IMR-90 (cell line): ENCODE results near the gene STON2. TPM values are rescaled to one million over a fixed set of nuclear protein-coding genes. Genes with fewer than 3 reads are reported as not detected.

Experiments
- ATAC-seq: fragments of 200-7000 bp; cut with Tn5 transposase; 2 replicates; pipeline ENCODE4 v1.9.1; 2020; ENCODE audit warnings: low read depth, mild to moderate bottlenecking, moderate library complexity
- BruUV-seq: library from RNA; stranded (reverse); fragments of 400-500 nt; replicated peaks from 2 replicates; lab custom pipeline; 2021; lab: Mats Ljungman, UMichigan
- CTCF ChIA-PET: fragments of 300-600 bp; formaldehyde crosslinking; extraction: SDS; loops from one replicate; lab custom pipeline; 2021; ENCODE audit warnings: antibody characterized with exemption; lab: Yijun Ruan, JAX
- POLR2A ChIA-PET: fragments of 300-600 bp; sonication (Branson Sonifier 250); formaldehyde crosslinking; loops from one replicate; lab custom pipeline; 2022; ENCODE audit warnings: antibody characterized with exemption; ENCODE audit not compliant: unreplicated experiment; lab: Charles Lee
- DNase-seq: peaks from one replicate; pipeline ENCODE4 v3.0.0; 2013
- H2AFZ ChIP-seq: replicated peaks from 2 replicates; pipeline ENCODE3; 2013; ENCODE audit warnings: low read length, mild to moderate bottlenecking; ENCODE audit not compliant: poor library complexity
- H2AK5ac ChIP-seq: 2 replicates; pipeline ENCODE4 v1.6.1; 2013; ENCODE audit warnings: low read depth, low read length, inconsistent platforms
- H2AK9ac ChIP-seq: replicated peaks from 2 replicates; pipeline ENCODE3; 2013; ENCODE audit warnings: mild to moderate bottlenecking, low read depth, low read length, moderate library complexity; ENCODE audit not compliant: poor library complexity
- H2BK120ac ChIP-seq: 2 replicates; pipeline ENCODE4 v1.6.1; 2013; ENCODE audit warnings: low read depth, low read length, inconsistent platforms
- H2BK15ac ChIP-seq: 3 replicates; pipeline ENCODE4 v1.6.1; 2013; ENCODE audit warnings: low read depth, low read length, inconsistent platforms
- H2BK20ac ChIP-seq: 2 replicates; pipeline ENCODE4 v1.6.1; 2013; ENCODE audit warnings: low read depth, mild to moderate bottlenecking, inconsistent platforms, low read length, moderate library complexity
- H2BK5ac ChIP-seq: 2 replicates; pipeline ENCODE4 v1.6.1; 2013; ENCODE audit warnings: mild to moderate bottlenecking, low read depth, low read length, inconsistent platforms; ENCODE audit not compliant: poor library complexity, severe bottlenecking
- H3K14ac ChIP-seq: replicated peaks from 2 replicates; pipeline ENCODE4 v1.6.1; 2013; ENCODE audit warnings: low read depth, low read length, inconsistent platforms
- H3K18ac ChIP-seq: 2 replicates; pipeline ENCODE4 v1.6.1; 2013; ENCODE audit warnings: low read depth, low read length, control low read depth
- H3K23ac ChIP-seq: 2 replicates; pipeline ENCODE4 v1.6.1; 2013; ENCODE audit warnings: low read depth, low read length, inconsistent platforms
- H3K27ac ChIP-seq: 2 replicates; pipeline ENCODE4 v1.5.1; 2013; ENCODE audit warnings: mild to moderate bottlenecking, control low read depth, low read length; ENCODE audit not compliant: insufficient read depth
- H3K27me3 ChIP-seq: 2 replicates; pipeline ENCODE4 v1.6.1; 2013; ENCODE audit warnings: low read length; ENCODE audit not compliant: control insufficient read depth, insufficient read depth
- H3K36me3 ChIP-seq: 2 replicates; pipeline ENCODE4 v1.6.1; 2013; ENCODE audit warnings: low read length, mixed read lengths; ENCODE audit not compliant: control insufficient read depth, insufficient read depth
- H3K4ac ChIP-seq: 2 replicates; pipeline ENCODE4 v1.6.1; 2013; ENCODE audit warnings: low read depth, low read length, inconsistent platforms
- H3K4me1 ChIP-seq: 2 replicates; pipeline ENCODE4 v1.6.1; 2013; ENCODE audit warnings: low read length, mixed read lengths; ENCODE audit not compliant: control insufficient read depth, insufficient read depth
- H3K4me2 ChIP-seq: 2 replicates; pipeline ENCODE4 v1.6.1; 2013; ENCODE audit warnings: low read depth, mild to moderate bottlenecking, control low read depth, low read length, moderate library complexity
- H3K4me3 ChIP-seq: 2 replicates; pipeline ENCODE4 v1.5.1; 2013; ENCODE audit warnings: low read depth, mild to moderate bottlenecking, control low read depth, low read length, moderate library complexity; ENCODE audit not compliant: insufficient read depth
- H3K56ac ChIP-seq: 2 replicates; pipeline ENCODE4 v1.6.1; 2013; ENCODE audit warnings: low read length, inconsistent platforms; ENCODE audit not compliant: insufficient read depth; ENCODE audit errors: extremely low read depth
- H3K79me1 ChIP-seq, 2 experiments: 2 replicates each; pipeline ENCODE4 v1.6.1; 2013; ENCODE audit warnings: low read length in 2 of 2, inconsistent platforms in 1 of 2, low read depth in 1 of 2
- H3K9ac ChIP-seq: 2 replicates; pipeline ENCODE4 v1.6.1; 2013; ENCODE audit warnings: low read depth, low read length, control low read depth
- H3K9me1 ChIP-seq: 2 replicates; pipeline ENCODE4 v1.6.1; 2013; ENCODE audit warnings: low read length, inconsistent platforms; ENCODE audit not compliant: insufficient read depth
- H3K9me3 ChIP-seq: 2 replicates; pipeline ENCODE4 v1.6.1; 2013; ENCODE audit warnings: low read length; ENCODE audit not compliant: control insufficient read depth, insufficient read depth
- H4K20me1 ChIP-seq: 2 replicates; pipeline ENCODE4 v1.6.1; 2013; ENCODE audit warnings: low read length, inconsistent platforms; ENCODE audit not compliant: insufficient read depth
- H4K5ac ChIP-seq: 2 replicates; pipeline ENCODE4 v1.6.1; 2013; ENCODE audit warnings: mild to moderate bottlenecking, low read depth, low read length, control low read depth
- H4K8ac ChIP-seq, 2 experiments: 2 replicates each; pipeline ENCODE4 v1.6.1; 2013; ENCODE audit warnings: low read depth in 2 of 2, low read length in 2 of 2, control low read depth in 1 of 2, inconsistent platforms in 1 of 2
- H4K91ac ChIP-seq: 2 replicates; pipeline ENCODE4 v1.6.1; 2013; ENCODE audit warnings: low read depth, low read length, inconsistent platforms; ENCODE audit not compliant: insufficient read depth
- BHLHE40 ChIP-seq: fragments of 150-350 bp; IDR thresholded peaks from 2 replicates; pipeline ENCODE4 v1.6.1; 2016; ENCODE audit warnings: mild to moderate bottlenecking, low read depth, low read length
- CEBPB ChIP-seq: IDR thresholded peaks from 2 replicates; pipeline ENCODE4 v1.6.1; 2012; ENCODE audit warnings: low read depth, low read length, improper control_type of control experiment
- CHD1 ChIP-seq: IDR thresholded peaks from 2 replicates; pipeline ENCODE4 v1.6.1; 2012; ENCODE audit warnings: low read depth, low read length, improper control_type of control experiment
- FOS ChIP-seq: fragments of 150-350 bp; IDR thresholded peaks from 2 replicates; pipeline ENCODE4 v1.6.1; 2016; ENCODE audit warnings: low read depth, low read length
- MAFK ChIP-seq: IDR thresholded peaks from 2 replicates; pipeline ENCODE4 v1.6.1; 2012; ENCODE audit warnings: low read depth, low read length, improper control_type of control experiment
- MAZ ChIP-seq: IDR thresholded peaks from 2 replicates; pipeline ENCODE4 v1.6.1; 2012; ENCODE audit warnings: low read depth, mild to moderate bottlenecking, low read length, improper control_type of control experiment, moderate library complexity, borderline replicate concordance
- MXI1 ChIP-seq: IDR thresholded peaks from 2 replicates; pipeline ENCODE4 v1.6.1; 2012; ENCODE audit warnings: low read depth, mild to moderate bottlenecking, low read length, moderate library complexity, borderline replicate concordance
- NFE2L2 ChIP-seq: fragments of 150-350 bp; IDR thresholded peaks from 2 replicates; pipeline ENCODE4 v1.6.1; 2016; ENCODE audit warnings: low read depth, mild to moderate bottlenecking, low read length
- RAD21 ChIP-seq: IDR thresholded peaks from 2 replicates; pipeline ENCODE4 v1.6.1; 2012; ENCODE audit warnings: low read length, improper control_type of control experiment
- RCOR1 ChIP-seq: IDR thresholded peaks from 2 replicates; pipeline ENCODE4 v1.6.1; 2012; ENCODE audit warnings: mild to moderate bottlenecking, low read length, improper control_type of control experiment; ENCODE audit not compliant: insufficient replicate concordance
- RFX5 ChIP-seq: IDR thresholded peaks from 2 replicates; pipeline ENCODE4 v1.8.0; 2012; ENCODE audit warnings: low read depth, mild to moderate bottlenecking, low read length, moderate library complexity
- SMC3 ChIP-seq: fragments of 150-350 bp; IDR thresholded peaks from 2 replicates; pipeline ENCODE4 v1.6.1; 2016; ENCODE audit warnings: low read depth, mild to moderate bottlenecking, antibody characterized with exemption, low read length, moderate library complexity
- USF2 ChIP-seq: fragments of 150-350 bp; IDR thresholded peaks from 2 replicates; pipeline ENCODE4 v1.6.1; 2017; ENCODE audit warnings: mild to moderate bottlenecking, antibody characterized with exemption, low read length, low read depth
- WGBS, 2 experiments: methylation state at CpG; one replicate each; pipeline versions ENCODE4 v1.1.5 to v1.1.7; 2013; ENCODE audit warnings: missing lambda C conversion rate in 2 of 2; ENCODE audit not compliant: insufficient read length in 1 of 2; ENCODE audit errors: extremely low coverage in 2 of 2; 5-methylcytosine and 5-hydroxymethylcytosine counted together
- dilution Hi-C: fragments of 300-500 bp; cut with HindIII; formaldehyde crosslinking; loops from one replicate; pipeline ENCODE4 v1.14.3; 2018; ENCODE audit warnings: low sequenced_read_pairs; ENCODE audit not compliant: unreplicated experiment
- in situ Hi-C: fragments of 300-500 bp; cut with MboI; formaldehyde crosslinking; loops from 3 replicates; pipeline ENCODE4 v1.14.3; 2019; ENCODE audit warnings: low sequenced_read_pairs, inconsistent platforms, mixed read lengths
- intact Hi-C: fragments of 100-400 bp; cut with micrococcal nuclease; formaldehyde crosslinking; loops from 2 replicates; pipeline ENCODE4 v1.10.0; 2022
- polyA plus RNA-seq, 3 experiments: library from polyadenylated mRNA; depleted of rRNA; stranded (reverse); fragments of >200 nt; gene quantifications; 2 replicates each; pipeline ENCODE4 v1.2.3, GENCODE V29; 2012; ENCODE audit warnings: low replicate concordance in 1 of 3
- total RNA-seq: library from RNA; depleted of rRNA; stranded (reverse); fragments of >200 nt; gene quantifications from 2 replicates; pipeline ENCODE4 v1.2.3, GENCODE V29; 2012
- TF ChIP-seq, protein P1 (sequence below): fragments of 150-350 bp; IDR thresholded peaks from 2 replicates; pipeline ENCODE4 v1.6.1; 2016; ENCODE audit warnings: low read depth, mild to moderate bottlenecking, low read length, moderate library complexity, borderline replicate concordance

The STON2 gene
- total and polyA plus RNA-seq, 2 of the 4 experiments (the other 2 are of a cell fraction) = not detected

DNA sequence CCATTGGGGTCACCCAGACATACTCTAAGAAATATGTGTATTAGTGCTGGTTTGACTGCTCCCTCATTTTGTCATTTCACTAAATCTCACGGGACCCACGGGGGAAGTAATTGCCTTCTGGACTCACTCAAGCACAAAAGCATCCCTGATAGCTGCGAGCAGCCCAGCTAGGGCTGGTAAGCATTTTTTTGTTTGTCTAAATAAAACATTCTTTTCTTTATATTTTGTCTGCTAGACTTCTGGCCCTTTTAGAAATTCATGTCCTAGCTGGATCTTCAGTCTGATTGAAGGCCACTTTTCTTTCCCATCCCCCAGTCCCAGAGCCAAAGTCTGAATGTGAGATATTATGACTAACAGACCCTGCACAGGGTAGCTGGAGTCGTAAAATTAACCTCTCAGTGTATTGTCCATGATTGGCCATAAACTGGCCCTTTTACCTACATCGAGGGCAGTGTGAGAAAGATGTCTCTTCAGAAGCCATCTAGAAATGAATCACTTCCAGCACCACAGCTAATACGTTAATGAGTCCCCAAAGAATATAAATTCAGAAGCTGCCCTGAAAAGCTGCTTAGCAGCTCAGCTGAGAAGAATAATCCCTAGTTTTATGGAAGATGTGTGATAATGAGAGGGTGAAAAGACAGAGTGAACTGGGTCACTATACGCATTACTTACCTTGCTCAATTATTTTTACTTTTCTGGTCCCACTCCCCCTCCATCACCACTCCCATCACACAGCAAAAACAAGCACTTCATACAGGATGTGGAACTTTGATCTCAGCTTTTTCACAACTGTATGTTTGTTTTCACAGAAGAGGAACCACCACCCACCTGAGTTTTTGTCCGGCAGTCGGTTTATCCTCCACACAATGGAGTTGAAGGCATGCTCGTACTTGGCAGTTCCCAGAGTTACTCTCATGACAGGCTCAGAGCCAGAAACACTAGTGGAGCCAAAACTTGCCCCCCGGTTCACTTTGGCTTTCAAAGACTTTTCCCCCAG is 123.8 kb downstream of the STON2 start:
- no peak overlapping the region for H3K23ac ChIP-seq
- H3K4me1 ChIP-seq = no peaks in the 10 kb centered on the region
- ATAC-seq = no peak
- no peaks in the 10 kb centered on the region for H3K79me1 ChIP-seq
- DNase-seq = no peak
- no peaks in the 10 kb centered on the region for H3K9me1 ChIP-seq
- intact Hi-C loops = no loop called here
- no peaks in the 10 kb centered on the region for H4K20me1 ChIP-seq
- H3K36me3 ChIP-seq = no peaks in the 10 kb centered on the region
- H3K27me3 ChIP-seq = no peaks in the 10 kb centered on the region
- ChIA-PET POLR2A (no interaction called here), CTCF (interaction anchor here (1.3 kb wide), 1 partner anchor 188 kb away, joined by 5 read pairs; no protein-coding TSS in a partner anchor)
- H3K4me2 ChIP-seq = no peak overlapping the region
- dilution Hi-C loops = no loop called here
- H3K18ac ChIP-seq = no peak overlapping the region
- H2BK5ac ChIP-seq = no peak overlapping the region
- in situ Hi-C loops = no loop called here
- no peak overlapping the region for H2BK20ac ChIP-seq
- no peak overlapping the region for H3K4ac ChIP-seq
- no peak overlapping the region for H4K5ac ChIP-seq
- no peak overlapping the region for H3K56ac ChIP-seq
- H2AK5ac ChIP-seq = no peak overlapping the region
- no peak overlapping the region for H4K91ac ChIP-seq
- H2BK120ac ChIP-seq = no peak overlapping the region
- H3K27ac ChIP-seq = no peak overlapping the region
- no peak overlapping the region for H3K9ac ChIP-seq
- no peak overlapping the region for H4K8ac ChIP-seq
- H2AFZ ChIP-seq = no peak overlapping the region
- no CpG with 5 or more reads among the region's 11 CpGs for WGBS, 2 experiments
- H3K9me3 ChIP-seq = no peaks in the 10 kb centered on the region
- no peak overlapping the region for H3K4me3 ChIP-seq
- H2BK15ac ChIP-seq = no peak overlapping the region
- H3K14ac ChIP-seq = no peak overlapping the region
- BruUV-seq = no TSS peak
- H2AK9ac ChIP-seq = no peak overlapping the region
- TF ChIP-seq MAZ = no peak
- TF ChIP-seq MXI1 = no peak
- no peak for TF ChIP-seq RAD21
- TF ChIP-seq MAFK = no peak
- no peak for TF ChIP-seq RFX5
- TF ChIP-seq FOS = no peak
- TF ChIP-seq CEBPB = no peak
- TF ChIP-seq RCOR1 = no peak
- TF ChIP-seq, protein P1, sequence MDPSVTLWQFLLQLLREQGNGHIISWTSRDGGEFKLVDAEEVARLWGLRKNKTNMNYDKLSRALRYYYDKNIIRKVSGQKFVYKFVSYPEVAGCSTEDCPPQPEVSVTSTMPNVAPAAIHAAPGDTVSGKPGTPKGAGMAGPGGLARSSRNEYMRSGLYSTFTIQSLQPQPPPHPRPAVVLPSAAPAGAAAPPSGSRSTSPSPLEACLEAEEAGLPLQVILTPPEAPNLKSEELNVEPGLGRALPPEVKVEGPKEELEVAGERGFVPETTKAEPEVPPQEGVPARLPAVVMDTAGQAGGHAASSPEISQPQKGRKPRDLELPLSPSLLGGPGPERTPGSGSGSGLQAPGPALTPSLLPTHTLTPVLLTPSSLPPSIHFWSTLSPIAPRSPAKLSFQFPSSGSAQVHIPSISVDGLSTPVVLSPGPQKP = no peak
- no peak for TF ChIP-seq SMC3
- no peak for TF ChIP-seq CHD1
- no peak for TF ChIP-seq BHLHE40
- TF ChIP-seq NFE2L2 = no peak
- no peak for TF ChIP-seq USF2
